AML-193 (cell line): ENCODE data around the gene KARS1.

Experiments used
- DNase-seq, 2 experiments: peaks; one replicate each; lab custom pipeline; 2025; lab: John Stamatoyannopoulos, UW

KARS1 gene

GRCh38 chr16:75579281-75579834, 68.1 kb downstream of the KARS1 start:
- DNase-seq: no peak

- no peak for DNase-seq
Measured at GRCh38 chr16:75578725-75579124, 68.7 kb downstream of the KARS1 start.

GRCh38 chr16:75578212-75578611, 69.3 kb downstream of the KARS1 start:
- no peak for DNase-seq
